Adrenal gland (tissue), 5 donors: ENCODE measurements around the gene TMEM91.

Source experiments
- POLR2A ChIP-seq, 2 donors: fragments of 450-650 bp; IDR thresholded peaks; one replicate each; pipeline ENCODE4 v1.6.1; 2017; ENCODE audit warnings: antibody characterized with exemption in 2 of 2, mild to moderate bottlenecking in 2 of 2, moderate library complexity in 1 of 2
- TF ChIP-seq, protein P1 (sequence below), 6 experiments: fragments of 450-650 bp in 4 of 6; fragments of 200-600 bp in 2 of 6; sonication (generic) in 1 of 6; IDR thresholded peaks; 1 replicate in 5 of 6; 2 replicates in 1 of 6; pipeline versions ENCODE4 v1.5.1 to v1.8.0; 2016 to 2021; ENCODE audit warnings: antibody characterized with exemption in 6 of 6, mild to moderate bottlenecking in 2 of 6, moderate library complexity in 1 of 6
- donor health status: DM: no; HTN: no; CAD: no.

DNA sequence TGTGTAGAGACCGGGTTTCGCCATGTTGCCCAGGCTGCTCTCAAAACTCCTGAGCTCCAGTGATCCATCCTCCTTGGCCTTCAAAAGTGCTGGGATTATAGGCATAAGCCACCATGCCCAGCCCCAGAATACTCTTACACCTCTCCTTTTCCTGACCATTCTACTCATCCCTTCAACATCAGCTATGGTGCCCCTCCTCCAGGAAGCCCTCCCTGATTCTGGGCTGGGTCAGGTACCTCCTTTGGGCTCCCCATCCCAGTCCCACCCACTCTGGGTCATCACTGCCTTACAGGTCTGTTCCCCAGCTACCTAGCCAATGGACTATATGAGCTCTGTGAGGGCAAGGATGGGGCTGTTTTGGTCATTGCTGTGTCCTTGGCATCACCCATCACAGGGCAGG lies 32.2 kb upstream of the TMEM91 start:
- TF ChIP-seq, protein P1, sequence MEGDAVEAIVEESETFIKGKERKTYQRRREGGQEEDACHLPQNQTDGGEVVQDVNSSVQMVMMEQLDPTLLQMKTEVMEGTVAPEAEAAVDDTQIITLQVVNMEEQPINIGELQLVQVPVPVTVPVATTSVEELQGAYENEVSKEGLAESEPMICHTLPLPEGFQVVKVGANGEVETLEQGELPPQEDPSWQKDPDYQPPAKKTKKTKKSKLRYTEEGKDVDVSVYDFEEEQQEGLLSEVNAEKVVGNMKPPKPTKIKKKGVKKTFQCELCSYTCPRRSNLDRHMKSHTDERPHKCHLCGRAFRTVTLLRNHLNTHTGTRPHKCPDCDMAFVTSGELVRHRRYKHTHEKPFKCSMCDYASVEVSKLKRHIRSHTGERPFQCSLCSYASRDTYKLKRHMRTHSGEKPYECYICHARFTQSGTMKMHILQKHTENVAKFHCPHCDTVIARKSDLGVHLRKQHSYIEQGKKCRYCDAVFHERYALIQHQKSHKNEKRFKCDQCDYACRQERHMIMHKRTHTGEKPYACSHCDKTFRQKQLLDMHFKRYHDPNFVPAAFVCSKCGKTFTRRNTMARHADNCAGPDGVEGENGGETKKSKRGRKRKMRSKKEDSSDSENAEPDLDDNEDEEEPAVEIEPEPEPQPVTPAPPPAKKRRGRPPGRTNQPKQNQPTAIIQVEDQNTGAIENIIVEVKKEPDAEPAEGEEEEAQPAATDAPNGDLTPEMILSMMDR (IDR thresholded peaks at IDR 0.05) = no peak
- no peak for TF ChIP-seq POLR2A (IDR thresholded peaks at IDR 0.05)
